ENCODE data around the gene MYPOP. TPM values are rescaled to one million over a fixed set of nuclear protein-coding genes. Genes with fewer than 3 reads are reported as not detected.

MYPOP gene
- total and polyA plus RNA-seq, 2 of the 13 experiments (the other 11 are each of a cell fraction or from before 2014, with no cell fraction given) = 2.3 to 2.7 TPM

DNA sequence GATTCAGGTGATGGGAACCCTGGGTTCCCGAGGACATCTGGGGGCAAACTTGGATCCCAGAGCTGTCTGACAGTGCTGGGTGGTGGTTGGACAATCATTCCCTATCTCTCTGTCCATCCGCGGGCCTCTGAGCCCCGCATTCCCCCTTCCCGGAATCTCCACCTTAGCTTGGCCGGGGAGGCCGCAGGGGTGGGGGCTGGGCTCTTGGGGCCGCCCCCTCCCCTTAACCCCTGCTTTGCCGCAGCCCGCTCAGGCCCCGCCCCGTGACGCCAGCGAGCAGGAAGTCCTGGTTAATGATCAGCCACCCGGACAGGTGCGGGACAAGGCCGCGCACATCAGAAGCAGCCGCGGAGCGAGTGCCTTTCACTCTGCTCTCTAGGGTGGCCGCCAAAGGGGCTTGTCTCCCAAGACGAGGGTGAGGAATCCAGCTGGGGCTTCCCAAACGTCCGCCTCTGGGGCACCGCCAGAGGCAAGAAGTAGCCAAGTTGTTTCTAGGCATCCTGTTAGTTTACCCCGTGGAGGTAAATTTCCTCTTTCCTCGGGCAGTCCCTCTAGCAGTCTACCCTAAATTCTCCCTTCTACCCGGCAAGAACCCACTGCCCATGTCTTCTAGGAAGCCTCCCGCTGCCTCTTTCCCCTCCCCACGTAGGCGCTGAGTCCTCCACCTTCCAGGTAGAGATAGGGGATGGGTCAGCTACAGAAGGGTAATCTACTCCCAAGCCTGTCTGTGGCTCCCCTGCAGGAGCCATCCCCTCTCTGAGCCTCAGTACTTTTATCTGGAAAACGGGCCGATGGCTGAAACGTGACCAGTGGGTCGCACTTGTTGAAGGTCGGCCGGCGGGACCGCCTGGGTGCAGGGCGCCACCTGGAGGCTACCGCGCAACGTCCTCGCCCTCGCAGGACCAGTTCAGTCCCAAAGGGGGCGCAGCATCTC is 19.5 kb downstream of the MYPOP start (continued):
- TF ChIP-seq, protein P1, sequence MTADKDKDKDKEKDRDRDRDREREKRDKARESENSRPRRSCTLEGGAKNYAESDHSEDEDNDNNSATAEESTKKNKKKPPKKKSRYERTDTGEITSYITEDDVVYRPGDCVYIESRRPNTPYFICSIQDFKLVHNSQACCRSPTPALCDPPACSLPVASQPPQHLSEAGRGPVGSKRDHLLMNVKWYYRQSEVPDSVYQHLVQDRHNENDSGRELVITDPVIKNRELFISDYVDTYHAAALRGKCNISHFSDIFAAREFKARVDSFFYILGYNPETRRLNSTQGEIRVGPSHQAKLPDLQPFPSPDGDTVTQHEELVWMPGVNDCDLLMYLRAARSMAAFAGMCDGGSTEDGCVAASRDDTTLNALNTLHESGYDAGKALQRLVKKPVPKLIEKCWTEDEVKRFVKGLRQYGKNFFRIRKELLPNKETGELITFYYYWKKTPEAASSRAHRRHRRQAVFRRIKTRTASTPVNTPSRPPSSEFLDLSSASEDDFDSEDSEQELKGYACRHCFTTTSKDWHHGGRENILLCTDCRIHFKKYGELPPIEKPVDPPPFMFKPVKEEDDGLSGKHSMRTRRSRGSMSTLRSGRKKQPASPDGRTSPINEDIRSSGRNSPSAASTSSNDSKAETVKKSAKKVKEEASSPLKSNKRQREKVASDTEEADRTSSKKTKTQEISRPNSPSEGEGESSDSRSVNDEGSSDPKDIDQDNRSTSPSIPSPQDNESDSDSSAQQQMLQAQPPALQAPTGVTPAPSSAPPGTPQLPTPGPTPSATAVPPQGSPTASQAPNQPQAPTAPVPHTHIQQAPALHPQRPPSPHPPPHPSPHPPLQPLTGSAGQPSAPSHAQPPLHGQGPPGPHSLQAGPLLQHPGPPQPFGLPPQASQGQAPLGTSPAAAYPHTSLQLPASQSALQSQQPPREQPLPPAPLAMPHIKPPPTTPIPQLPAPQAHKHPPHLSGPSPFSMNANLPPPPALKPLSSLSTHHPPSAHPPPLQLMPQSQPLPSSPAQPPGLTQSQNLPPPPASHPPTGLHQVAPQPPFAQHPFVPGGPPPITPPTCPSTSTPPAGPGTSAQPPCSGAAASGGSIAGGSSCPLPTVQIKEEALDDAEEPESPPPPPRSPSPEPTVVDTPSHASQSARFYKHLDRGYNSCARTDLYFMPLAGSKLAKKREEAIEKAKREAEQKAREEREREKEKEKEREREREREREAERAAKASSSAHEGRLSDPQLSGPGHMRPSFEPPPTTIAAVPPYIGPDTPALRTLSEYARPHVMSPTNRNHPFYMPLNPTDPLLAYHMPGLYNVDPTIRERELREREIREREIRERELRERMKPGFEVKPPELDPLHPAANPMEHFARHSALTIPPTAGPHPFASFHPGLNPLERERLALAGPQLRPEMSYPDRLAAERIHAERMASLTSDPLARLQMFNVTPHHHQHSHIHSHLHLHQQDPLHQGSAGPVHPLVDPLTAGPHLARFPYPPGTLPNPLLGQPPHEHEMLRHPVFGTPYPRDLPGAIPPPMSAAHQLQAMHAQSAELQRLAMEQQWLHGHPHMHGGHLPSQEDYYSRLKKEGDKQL (CRISPR knock-in tag; IDR thresholded peaks at IDR 0.05; ENCODE audit: low read depth) = 0 out of 2 replicates have a peak, but pooled peaks have one; percentile 25
- no peak; the same call in 1 of the 2 replicates for TF ChIP-seq ZNF589 (CRISPR knock-in tag; conservative IDR thresholded peaks at IDR 0.05)
- peak in 1 of 2 experiments; percentile 67; a peak in 1 of 4 replicates for TF ChIP-seq KLF16 (CRISPR knock-in tag; IDR thresholded peaks at IDR 0.05)
- no peak for TF ChIP-seq SUZ12 (IDR thresholded peaks at IDR 0.05; ENCODE audit: low read depth, low read length)
- TF ChIP-seq PPARG (CRISPR knock-in tag; conservative IDR thresholded peaks at IDR 0.05) = peak; percentile 75; the same call in 1 of the 2 replicates
- TF ChIP-seq KDM6A (CRISPR knock-in tag; IDR thresholded peaks at IDR 0.05; ENCODE audit: low read depth) = peak; percentile 78; the same call in 1 of the 2 replicates
- peak; percentile 100 for TF ChIP-seq CHD4 (IDR thresholded peaks at IDR 0.05; ENCODE audit: borderline replicate concordance, low read length)
- TF ChIP-seq MED1 (CRISPR knock-in tag; IDR thresholded peaks at IDR 0.05) = peak; percentile 95
- TF ChIP-seq ZKSCAN5 (CRISPR knock-in tag; IDR thresholded peaks at IDR 0.05) = no peak
- TF ChIP-seq KDM5A (IDR thresholded peaks at IDR 0.05; ENCODE audit: borderline replicate concordance, low read length) = no peak; the same call in 1 of the 2 replicates
- TF ChIP-seq ZNF557 (CRISPR knock-in tag; IDR thresholded peaks at IDR 0.05) = 0 out of 2 replicates have a peak, but pooled peaks have one; percentile 28
- TF ChIP-seq HNRNPK (IDR thresholded peaks at IDR 0.05; ENCODE audit: low read depth, low read length, poor library complexity, severe bottlenecking) = peak; percentile 66
- TF ChIP-seq PHB2 (IDR thresholded peaks at IDR 0.05; ENCODE audit: partially characterized antibody) = no peak
- peak; percentile 78; the same call in 1 of the 2 replicates for TF ChIP-seq ZNF503 (CRISPR knock-in tag; IDR thresholded peaks at IDR 0.05)
- TF ChIP-seq, protein P2, sequence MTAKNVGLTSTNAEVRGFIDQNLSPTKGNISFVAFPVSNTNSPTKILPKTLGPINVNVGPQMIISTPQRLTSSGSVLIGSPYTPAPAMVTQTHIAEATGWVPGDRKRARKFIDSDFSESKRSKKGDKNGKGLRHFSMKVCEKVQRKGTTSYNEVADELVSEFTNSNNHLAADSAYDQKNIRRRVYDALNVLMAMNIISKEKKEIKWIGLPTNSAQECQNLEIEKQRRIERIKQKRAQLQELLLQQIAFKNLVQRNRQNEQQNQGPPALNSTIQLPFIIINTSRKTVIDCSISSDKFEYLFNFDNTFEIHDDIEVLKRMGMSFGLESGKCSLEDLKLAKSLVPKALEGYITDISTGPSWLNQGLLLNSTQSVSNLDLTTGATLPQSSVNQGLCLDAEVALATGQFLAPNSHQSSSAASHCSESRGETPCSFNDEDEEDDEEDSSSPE (CRISPR knock-in tag; IDR thresholded peaks at IDR 0.05) = peak; percentile 58; the same call in 1 of the 2 replicates
- peak; percentile 85 for TF ChIP-seq RXRB (CRISPR knock-in tag; IDR thresholded peaks at IDR 0.05; ENCODE audit: borderline replicate concordance)
- no peak for TF ChIP-seq ZNF333 (CRISPR knock-in tag; IDR thresholded peaks at IDR 0.05; ENCODE audit: borderline replicate concordance)
- peak; percentile 65; the same call in 1 of the 2 replicates for TF ChIP-seq NR2F2 (IDR thresholded peaks at IDR 0.05; ENCODE audit: borderline replicate concordance, low read depth)
- no peak for TF ChIP-seq ZFYVE20 (CRISPR knock-in tag; IDR thresholded peaks at IDR 0.05; ENCODE audit: borderline replicate concordance, low read depth)
- peak; percentile 93 for TF ChIP-seq ZNF768 (CRISPR knock-in tag; IDR thresholded peaks at IDR 0.05)
